ENCODE results near the gene DNAH2. TPM values are rescaled to one million over a fixed set of nuclear protein-coding genes. Genes with fewer than 3 reads are reported as not detected.

The DNAH2 gene
- total and polyA plus RNA-seq, 3 donors from 2014 or later = 11.7 to 24.9 (median 22.7) TPM

- H3K27me3 ChIP-seq = no peaks in the 10 kb centered on the region
- H3K36me3 ChIP-seq (ENCODE audit: low read depth, missing control alignments) = no peaks in the 10 kb centered on the region
- peaks cover 14% of the 10 kb centered on the region for H3K4me1 ChIP-seq
- DNase-seq = no peak
- no peak overlapping the region for H3K4me3 ChIP-seq
- intact Hi-C loops (cut with DNase I; ENCODE audit: low total_unique reads) = no loop called here
- no peak for TF ChIP-seq CTCF (IDR thresholded peaks at IDR 0.05)
- no peak for TF ChIP-seq POLR2A (IDR thresholded peaks at IDR 0.05)
- 85% methylated on average over 7 to 9 of the region's 9 CpGs for WGBS, 2 donors
- H3K27ac ChIP-seq = no peak overlapping the region
- H3K9me3 ChIP-seq = no peaks in the 10 kb centered on the region
Observed at GRCh38 chr17:7707446-7707845, 10.1 kb upstream of the DNAH2 start.

- no peak for DNase-seq
- Histone ChIP-seq H3K27ac (no peak overlapping the region), H3K36me3 (ENCODE audit: low read depth, missing control alignments) (no peaks in the 10 kb centered on the region), H3K4me1 (peaks cover 14% of the 10 kb centered on the region), H3K9me3 (no peaks in the 10 kb centered on the region), H3K27me3 (no peaks in the 10 kb centered on the region), H3K4me3 (no peak overlapping the region)
- TF ChIP-seq POLR2A (IDR thresholded peaks at IDR 0.05) = no peak
- TF ChIP-seq CTCF (IDR thresholded peaks at IDR 0.05) = no peak
- WGBS, 2 donors = 86 to 89% methylated on average over 18 to 22 of the region's 22 CpGs
- intact Hi-C loops (cut with DNase I; ENCODE audit: low total_unique reads) = no loop called here
Observed at GRCh38 chr17:7707858-7708750, 9.4 kb upstream of the DNAH2 start.

- no peaks in the 10 kb centered on the region for H3K9me3 ChIP-seq
- no peaks in the 10 kb centered on the region for H3K36me3 ChIP-seq (ENCODE audit: low read depth, missing control alignments)
- no peak for TF ChIP-seq POLR2A (IDR thresholded peaks at IDR 0.05)
- no peak for TF ChIP-seq CTCF (IDR thresholded peaks at IDR 0.05)
- H3K4me1 ChIP-seq = peaks cover 14% of the 10 kb centered on the region
- no peak for DNase-seq
- no peak overlapping the region for H3K27ac ChIP-seq
- intact Hi-C loops (cut with DNase I; ENCODE audit: low total_unique reads) = no loop called here
- 94 to 95% methylated on average over 7 to 11 of the region's 11 CpGs for WGBS, 2 donors
- no peak overlapping the region for H3K4me3 ChIP-seq
- no peaks in the 10 kb centered on the region for H3K27me3 ChIP-seq
Observed at GRCh38 chr17:7709031-7709430, 8.5 kb upstream of the DNAH2 start.

- no peak for TF ChIP-seq CTCF (IDR thresholded peaks at IDR 0.05)
- no peak for TF ChIP-seq POLR2A (IDR thresholded peaks at IDR 0.05)
- Histone ChIP-seq H3K4me1 (peaks cover 4% of the 10 kb centered on the region), H3K27ac (no peak overlapping the region), H3K27me3 (no peaks in the 10 kb centered on the region), H3K9me3 (no peaks in the 10 kb centered on the region), H3K4me3 (no peak overlapping the region), H3K36me3 (ENCODE audit: low read depth, missing control alignments) (no peaks in the 10 kb centered on the region)
- intact Hi-C loops (cut with DNase I; ENCODE audit: low total_unique reads) = no loop called here
- 77 to 80% methylated on average over 7 of the region's 7 CpGs for WGBS, 2 donors
- no peak for DNase-seq
Observed at GRCh38 chr17:7710301-7710700, 7.2 kb upstream of the DNAH2 start.

All from testis (tissue), 3 donors.